ENCODE measurements around the gene UBL5. TPM values are rescaled to one million over a fixed set of nuclear protein-coding genes. Genes with fewer than 3 reads are reported as not detected.

Gene UBL5
- total RNA-seq, 2 donors from 2014 or later: 415 to 506 TPM

GRCh38 chr19:9797871-9798270 lies 29.8 kb upstream of the UBL5 start:
- Histone ChIP-seq H3K4me1 (ENCODE audit: control insufficient read depth, insufficient read depth, low read length) (no peaks in the 10 kb centered on the region), H3K4me3 (ENCODE audit: low read length) (no peak overlapping the region), H3K27ac (ENCODE audit: low read depth, low read length) (no peak overlapping the region), H3K9me3 (ENCODE audit: control insufficient read depth, low read length) (no peaks in the 10 kb centered on the region), H3K9ac (ENCODE audit: extremely low read depth, low read length, poor library complexity, severe bottlenecking) (no peak overlapping the region), H3K36me3 (ENCODE audit: control insufficient read depth, insufficient read depth, low read length) (peaks cover 4% of the 10 kb centered on the region), H3K27me3 (ENCODE audit: control insufficient read depth, insufficient read depth, low read length, poor library complexity, severe bottlenecking) (no peaks in the 10 kb centered on the region)
- no peak for TF ChIP-seq CTCF (conservative IDR thresholded peaks at IDR 0.05)
- 91 to 94% methylated on average over 4 to 5 of the region's 5 CpGs for WGBS, 2 experiments (ENCODE audit: insufficient coverage in 1 of 2, insufficient read length in 1 of 2)
- DNase-seq: no peak
- Mint-ChIP-seq H3K27me3 (ENCODE audit: insufficient read depth) (peaks cover 5% of the 10 kb centered on the region), H3K4me1 (no peaks in the 10 kb centered on the region), H3K27ac (no peak overlapping the region), H3K36me3 (ENCODE audit: low read depth) (peaks cover 10% of the 10 kb centered on the region), H3K4me3 (no peak overlapping the region), H3K9me3 (peaks cover 3% of the 10 kb centered on the region)

GRCh38 chr19:9799162-9799561 lies 28.6 kb upstream of the UBL5 start:
- Histone ChIP-seq H3K9ac (ENCODE audit: extremely low read depth, low read length, poor library complexity, severe bottlenecking) (no peak overlapping the region), H3K9me3 (ENCODE audit: control insufficient read depth, low read length) (no peaks in the 10 kb centered on the region), H3K27ac (ENCODE audit: low read depth, low read length) (no peak overlapping the region), H3K36me3 (ENCODE audit: control insufficient read depth, insufficient read depth, low read length) (peaks cover 8% of the 10 kb centered on the region), H3K4me3 (ENCODE audit: low read length) (no peak overlapping the region), H3K27me3 (ENCODE audit: control insufficient read depth, insufficient read depth, low read length, poor library complexity, severe bottlenecking) (no peaks in the 10 kb centered on the region), H3K4me1 (ENCODE audit: control insufficient read depth, insufficient read depth, low read length) (no peaks in the 10 kb centered on the region)
- Mint-ChIP-seq H3K4me1 (no peaks in the 10 kb centered on the region), H3K27me3 (ENCODE audit: insufficient read depth) (no peaks in the 10 kb centered on the region), H3K27ac (no peak overlapping the region), H3K4me3 (no peak overlapping the region), H3K36me3 (ENCODE audit: low read depth) (peaks cover 17% of the 10 kb centered on the region), H3K9me3 (peaks cover 5% of the 10 kb centered on the region)
- no peak for TF ChIP-seq CTCF (conservative IDR thresholded peaks at IDR 0.05)
- DNase-seq: no peak

GRCh38 chr19:9801976-9802375 lies 25.7 kb upstream of the UBL5 start:
- peak; percentile 69 for DNase-seq
- WGBS, 2 experiments (ENCODE audit: insufficient coverage in 1 of 2, insufficient read length in 1 of 2): 92 to 93% methylated on average over 6 to 10 of the region's 10 CpGs
- no peaks in the 10 kb centered on the region for H3K9me3 ChIP-seq (ENCODE audit: control insufficient read depth, low read length)

More at GRCh38 chr19:9801976-9802375, 25.7 kb upstream of the UBL5 start:
- no peak overlapping the region for H3K27ac ChIP-seq (ENCODE audit: low read depth, low read length)
- H3K27me3 ChIP-seq (ENCODE audit: control insufficient read depth, insufficient read depth, low read length, poor library complexity, severe bottlenecking): no peaks in the 10 kb centered on the region
- H3K36me3 ChIP-seq (ENCODE audit: control insufficient read depth, insufficient read depth, low read length): peaks cover 12% of the 10 kb centered on the region
- H3K4me3 Mint-ChIP-seq: no peak overlapping the region
- H3K27me3 Mint-ChIP-seq (ENCODE audit: insufficient read depth): no peaks in the 10 kb centered on the region
- H3K36me3 Mint-ChIP-seq (ENCODE audit: low read depth): peaks cover 28% of the 10 kb centered on the region
- no peak overlapping the region for H3K4me3 ChIP-seq (ENCODE audit: low read length)
- H3K9ac ChIP-seq (ENCODE audit: extremely low read depth, low read length, poor library complexity, severe bottlenecking): no peak overlapping the region
- H3K9me3 Mint-ChIP-seq: peaks cover 5% of the 10 kb centered on the region
- H3K4me1 Mint-ChIP-seq: no peaks in the 10 kb centered on the region
- no peaks in the 10 kb centered on the region for H3K4me1 ChIP-seq (ENCODE audit: control insufficient read depth, insufficient read depth, low read length)
- no peak overlapping the region for H3K27ac Mint-ChIP-seq
- no peak for TF ChIP-seq CTCF (conservative IDR thresholded peaks at IDR 0.05)
